Superior temporal gyrus (tissue), 1 donor: Measurements from ENCODE around the gene TTC33.
"Not testable (repeated sequence)": the region's sequence is repeated elsewhere in the genome, so short reads cannot be mapped to it uniquely, and the experiment has no call there.

Experiments used
- DNase-seq: peaks from one replicate; pipeline ENCODE4 v3.0.0-alpha.2; 2016; ENCODE audit errors: extremely low spot score

Gene TTC33

DNA sequence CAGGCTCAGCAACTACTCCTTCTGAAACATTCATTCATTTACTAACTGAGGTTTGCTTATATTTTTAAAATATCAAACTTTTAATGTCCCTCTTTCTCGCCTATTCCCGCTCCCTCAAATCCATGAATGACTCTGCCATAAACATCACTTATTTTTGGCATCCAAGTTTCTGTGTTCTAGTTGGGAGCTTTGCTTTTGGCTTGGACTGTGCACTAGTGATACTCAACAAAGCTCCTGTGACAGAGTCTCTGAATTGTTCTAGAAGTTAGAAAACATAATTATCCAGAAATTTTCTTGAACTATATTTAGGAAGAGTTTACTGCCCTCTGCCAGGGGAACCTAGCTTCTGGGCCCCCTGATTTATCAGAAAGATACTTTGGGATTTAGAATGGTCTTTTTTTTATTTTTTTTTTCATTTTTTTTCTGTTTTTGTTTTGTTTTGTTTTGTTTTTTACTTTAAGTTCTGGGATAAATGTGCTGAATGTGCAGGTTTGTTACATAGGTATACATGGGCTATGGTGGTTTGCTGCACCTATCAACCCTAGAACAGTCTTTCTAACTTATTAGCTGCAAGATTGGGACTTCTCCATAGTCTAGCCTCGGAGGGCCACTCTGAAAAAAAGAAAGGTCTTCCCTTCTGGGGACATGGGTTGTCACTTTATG is 140.7 kb downstream of the TTC33 start:
- DNase-seq = no peak

DNA sequence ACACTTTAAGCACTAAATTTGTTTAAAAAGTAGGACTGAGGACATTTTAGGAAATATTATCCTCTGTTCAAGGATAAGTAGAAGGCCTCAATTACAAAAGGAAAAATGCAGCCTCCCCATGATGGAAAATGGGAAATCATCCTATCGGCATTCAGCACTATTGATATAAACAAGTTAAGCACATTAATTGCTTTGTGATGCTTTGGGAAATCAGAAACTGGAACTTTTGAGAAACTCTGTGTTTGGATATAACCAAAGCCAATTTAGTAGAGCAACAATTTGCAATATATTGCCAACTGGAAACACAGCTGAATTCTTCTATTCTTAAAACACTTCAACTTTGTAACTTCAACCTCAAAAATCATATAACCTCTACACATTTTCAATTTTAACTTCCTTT is 141.3 kb downstream of the TTC33 start:
- DNase-seq = no peak

DNA sequence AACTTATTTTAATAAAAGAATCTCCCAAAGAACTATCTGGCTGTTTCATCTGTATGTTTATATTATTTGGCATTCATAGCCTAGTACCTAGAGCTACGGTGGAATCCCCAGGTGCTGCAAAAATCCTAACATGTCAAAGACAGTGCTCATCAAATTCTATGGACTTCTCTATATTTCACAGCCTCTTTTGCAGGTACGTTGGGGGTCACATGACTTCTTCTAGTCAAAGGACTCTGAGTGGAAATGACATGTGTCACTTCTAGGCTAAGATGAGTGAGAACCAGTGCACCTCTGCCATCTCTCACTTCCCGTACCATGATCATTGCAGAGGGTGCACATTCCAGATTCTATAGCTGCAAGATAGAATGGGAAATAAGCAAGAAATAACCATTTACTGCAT is 148.6 kb downstream of the TTC33 start:
- no peak for DNase-seq

DNA sequence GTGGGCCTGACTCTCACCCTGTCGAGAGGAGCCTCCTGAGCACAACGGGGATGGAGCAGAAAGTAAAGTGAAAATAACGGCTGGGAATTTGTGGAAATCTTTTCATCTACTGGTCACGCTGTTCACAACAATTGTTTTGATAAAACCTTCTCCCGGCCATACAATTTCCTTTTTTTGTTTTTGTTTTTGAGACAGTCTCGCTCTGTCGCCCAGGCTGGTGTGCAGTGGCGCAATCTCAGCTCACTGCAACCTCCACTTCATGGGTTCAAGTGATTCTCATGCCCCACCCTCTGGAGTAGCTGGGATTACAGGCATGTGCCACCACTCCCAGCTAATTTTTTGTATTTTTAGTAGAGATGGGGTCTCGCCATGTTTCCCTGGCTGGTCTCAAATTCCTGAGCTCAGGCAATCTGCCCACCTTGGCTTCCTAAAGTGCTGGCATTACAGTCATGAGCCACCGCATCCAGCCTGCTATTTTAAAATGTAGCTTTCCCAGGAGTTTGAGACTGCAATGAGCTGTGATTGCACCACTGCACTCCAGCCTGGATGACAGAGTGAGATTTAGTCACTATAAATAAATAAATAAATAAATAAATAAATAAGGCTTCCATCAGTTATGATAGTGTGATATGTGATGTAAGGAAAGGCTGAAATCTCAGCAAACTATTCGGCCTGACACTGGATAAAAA is 149.5 kb downstream of the TTC33 start:
- no peak for DNase-seq

DNA sequence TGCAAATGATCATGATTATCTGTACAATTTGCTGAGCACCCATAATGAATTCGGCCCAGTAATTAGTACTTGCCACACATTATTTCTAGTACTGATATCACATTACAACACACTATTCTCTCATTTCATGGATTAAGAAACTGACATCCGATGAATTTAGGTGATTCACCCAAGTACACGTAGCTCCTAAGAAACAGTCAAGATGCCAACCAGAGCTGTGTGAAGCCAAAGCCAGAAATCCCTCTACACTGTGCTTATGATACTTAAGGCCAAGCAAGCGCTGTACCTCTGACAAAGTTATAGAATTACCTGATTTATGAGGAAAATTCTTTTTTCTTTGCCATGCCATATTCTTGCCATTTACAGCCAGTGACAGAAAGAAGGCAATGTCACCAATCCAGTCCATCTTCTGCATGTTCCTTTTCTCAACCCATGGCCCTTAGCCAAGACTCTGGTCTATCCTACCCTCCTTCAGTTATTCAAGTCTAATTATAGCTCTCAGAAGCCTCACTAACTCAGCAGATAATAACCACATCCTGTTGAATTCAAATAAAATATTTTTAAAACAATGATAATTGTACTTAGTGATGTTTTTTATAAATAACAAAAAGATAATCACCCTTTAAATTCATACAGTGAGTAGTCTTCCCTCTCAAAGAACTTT is 150.3 kb downstream of the TTC33 start:
- DNase-seq = no peak

DNA sequence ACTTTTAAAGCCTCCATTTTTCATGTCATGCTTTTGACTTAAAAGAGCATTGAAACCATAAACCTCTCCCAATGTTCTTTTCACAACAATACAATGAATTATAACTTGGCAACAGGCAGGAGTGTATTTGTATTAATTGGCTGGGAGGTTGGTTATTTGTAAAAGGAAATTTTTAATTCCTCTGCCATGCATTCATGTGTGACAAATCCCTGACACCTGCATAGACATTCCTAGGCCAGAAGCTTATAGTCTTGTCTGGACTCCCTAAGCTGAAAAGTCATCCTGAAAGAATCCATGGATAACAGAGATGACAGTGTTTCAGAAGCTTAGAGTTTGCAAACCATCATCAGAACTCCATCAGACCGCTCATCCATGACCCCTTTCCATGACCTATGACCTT is 152.4 kb downstream of the TTC33 start:
- no peak for DNase-seq

DNA sequence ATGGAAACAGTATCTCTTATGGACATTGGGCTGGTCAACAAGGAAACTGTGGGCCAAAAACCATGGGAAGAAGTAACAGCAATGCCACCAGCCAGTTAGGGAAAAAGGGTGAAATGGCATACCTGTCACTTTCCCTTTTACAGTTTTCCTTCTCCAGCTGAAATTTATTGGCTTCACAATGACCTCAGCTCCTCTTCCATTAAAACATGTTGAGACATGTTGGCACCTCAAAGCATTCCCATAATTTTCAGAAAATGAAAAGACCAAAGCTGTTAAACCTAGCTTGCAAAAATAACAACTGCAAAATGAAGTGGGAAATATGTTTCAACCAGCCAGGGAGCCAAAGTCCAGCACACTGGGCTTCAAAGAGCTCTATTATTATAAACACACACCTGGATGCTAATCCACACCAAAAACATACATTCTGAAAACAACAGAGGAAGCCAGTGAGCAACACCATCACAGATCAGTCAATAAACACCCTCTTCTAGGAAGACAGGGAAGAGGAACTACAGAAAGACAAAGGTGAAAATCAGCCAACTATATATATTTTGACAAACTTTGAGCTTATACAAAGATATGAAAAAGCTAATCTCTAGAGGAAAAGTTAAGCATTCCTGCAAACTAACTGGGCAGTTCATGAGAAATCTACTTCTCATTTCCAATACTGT is 154.4 kb downstream of the TTC33 start:
- DNase-seq = no peak

DNA sequence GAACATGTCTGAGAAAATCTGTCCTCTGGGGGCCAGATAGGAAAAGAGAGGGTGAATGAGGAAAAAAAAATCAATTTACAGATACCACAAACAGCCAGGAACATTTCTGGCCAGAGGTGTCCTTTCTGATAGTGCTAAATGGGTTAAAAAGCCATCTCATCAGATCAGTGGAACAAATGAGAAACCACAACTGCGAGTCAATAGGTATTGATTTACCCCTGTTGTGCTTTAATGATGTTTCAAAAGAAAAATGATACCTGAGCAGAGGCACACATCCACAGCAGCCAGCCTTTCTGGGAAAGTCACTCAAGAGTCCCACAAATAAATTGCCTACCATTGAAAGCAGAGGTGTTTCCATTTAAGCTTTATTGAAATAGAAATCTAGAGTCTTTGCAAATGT is 155.4 kb downstream of the TTC33 start:
- DNase-seq = no peak

DNA sequence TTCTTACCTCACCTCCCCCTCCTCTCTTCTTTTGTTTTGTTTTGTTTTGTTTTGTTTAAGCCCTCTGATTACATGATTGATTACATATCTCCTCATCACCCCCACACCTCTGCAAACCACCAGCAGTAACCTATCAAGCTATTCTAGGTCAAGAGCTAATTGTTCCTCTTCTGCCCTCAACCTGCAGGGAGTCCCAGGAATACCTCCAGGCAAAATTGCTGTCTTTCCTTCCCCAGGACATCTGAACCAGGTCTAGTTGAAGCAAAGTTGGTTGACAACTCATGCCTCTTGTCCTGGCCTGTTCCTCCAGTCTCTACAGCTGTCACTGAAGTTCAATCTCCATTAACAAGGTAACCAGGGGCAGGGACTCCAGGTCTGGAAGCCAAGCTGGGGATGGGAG is 156.1 kb downstream of the TTC33 start:
- no peak for DNase-seq

DNA sequence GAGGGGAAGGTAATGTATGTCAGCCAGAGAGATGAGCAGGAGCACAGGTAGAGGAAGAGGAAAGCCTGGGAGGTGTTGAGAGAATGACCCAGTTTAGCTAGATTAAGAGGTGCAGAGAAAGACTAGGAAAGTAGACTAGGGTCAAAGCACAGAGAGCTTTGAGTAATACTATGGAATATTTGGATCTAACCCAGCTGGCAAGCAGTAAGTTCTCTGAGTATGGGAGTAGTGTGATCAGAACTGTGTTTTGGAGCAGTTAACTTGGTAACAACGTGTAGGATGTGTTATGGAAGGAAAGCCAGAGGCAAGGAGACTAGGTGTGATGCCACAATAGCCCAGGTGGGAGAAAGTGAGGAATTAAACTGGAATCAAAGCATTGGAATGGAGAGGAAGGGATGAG is 160.9 kb downstream of the TTC33 start:
- DNase-seq = no peak

DNA sequence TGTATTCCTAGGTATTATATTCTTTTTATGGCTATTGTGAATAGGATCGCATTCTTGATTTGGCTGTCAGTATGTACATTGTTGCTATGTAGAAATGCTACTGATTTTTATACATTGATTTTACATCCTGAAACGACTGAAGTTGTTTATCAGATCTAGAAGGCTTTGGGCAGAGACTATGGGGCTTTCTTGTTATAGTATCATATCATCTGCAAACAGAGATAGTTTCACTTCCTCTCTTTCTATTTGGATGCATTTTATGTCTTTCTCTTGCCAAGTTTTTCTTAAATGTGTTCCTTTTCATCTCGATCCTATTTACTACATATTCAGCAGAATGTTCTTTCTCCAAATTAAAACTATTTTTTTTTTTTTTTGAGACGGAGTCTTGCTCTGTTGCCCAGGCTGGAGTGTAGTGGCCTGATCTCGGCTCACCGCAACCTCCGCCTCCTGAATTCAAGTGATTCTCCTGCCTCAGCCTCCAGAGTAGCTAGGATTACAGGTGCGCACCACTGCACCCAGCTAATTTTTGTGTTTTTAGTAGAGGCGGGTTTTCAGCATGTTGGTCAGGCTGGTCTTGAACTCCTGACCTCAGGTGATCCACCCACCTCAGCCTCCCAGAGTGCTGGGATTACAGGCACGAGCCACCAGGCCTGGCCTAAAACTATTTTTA is 163.9 kb downstream of the TTC33 start:
- not testable (repeated sequence) for DNase-seq

DNA sequence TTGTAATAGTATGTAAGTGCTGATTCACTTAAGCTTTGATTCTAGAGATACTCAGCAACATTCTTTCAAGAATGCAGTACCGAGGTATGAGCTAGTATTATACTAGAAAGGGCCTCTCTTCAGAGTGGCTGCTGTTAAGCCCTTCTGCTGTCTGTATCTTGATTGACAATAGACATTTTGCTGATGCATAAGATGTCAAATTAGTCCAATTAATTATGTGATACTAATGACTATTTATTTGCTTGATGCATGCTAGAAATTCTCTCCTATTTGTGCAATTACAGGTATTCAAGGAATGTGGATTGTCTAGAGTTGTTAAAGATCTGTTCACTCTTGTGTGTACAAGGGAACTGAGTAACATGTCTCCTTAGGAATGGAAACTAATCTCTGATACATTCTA is 168.4 kb downstream of the TTC33 start:
- DNase-seq = no peak

DNA sequence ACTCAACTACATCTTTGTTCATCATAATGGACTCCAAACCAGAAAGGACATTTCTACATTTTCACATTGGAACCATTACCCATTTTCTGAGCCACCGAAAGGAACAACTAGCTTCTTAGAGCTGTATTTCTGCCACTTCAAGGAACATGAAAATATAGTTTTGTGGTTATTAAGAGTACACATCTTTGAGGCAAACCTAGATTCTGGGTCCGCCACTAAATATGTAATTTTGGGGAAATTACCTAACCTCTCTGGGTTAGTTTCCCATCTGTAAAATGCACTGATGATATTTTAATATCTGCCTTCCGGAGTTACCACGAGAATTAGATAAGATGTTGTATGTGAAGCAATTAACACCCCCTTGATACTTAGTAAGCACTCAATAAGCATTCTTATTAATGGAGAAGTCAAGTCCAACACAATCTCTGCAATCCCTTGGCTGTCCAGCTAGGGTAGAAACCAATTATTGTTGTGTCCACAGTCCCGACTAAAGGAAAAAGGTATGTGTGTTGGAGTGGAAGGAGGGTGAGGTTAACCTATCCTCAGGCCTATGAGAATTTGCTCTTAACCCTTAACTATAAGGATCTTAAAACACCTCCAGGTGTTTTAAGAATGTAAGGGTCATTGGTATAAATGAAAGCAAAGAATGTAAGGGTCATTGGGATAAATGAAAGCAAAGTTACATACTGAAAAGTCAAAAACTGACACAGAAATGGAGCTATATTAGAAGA is 170.1 kb downstream of the TTC33 start:
- no peak for DNase-seq

DNA sequence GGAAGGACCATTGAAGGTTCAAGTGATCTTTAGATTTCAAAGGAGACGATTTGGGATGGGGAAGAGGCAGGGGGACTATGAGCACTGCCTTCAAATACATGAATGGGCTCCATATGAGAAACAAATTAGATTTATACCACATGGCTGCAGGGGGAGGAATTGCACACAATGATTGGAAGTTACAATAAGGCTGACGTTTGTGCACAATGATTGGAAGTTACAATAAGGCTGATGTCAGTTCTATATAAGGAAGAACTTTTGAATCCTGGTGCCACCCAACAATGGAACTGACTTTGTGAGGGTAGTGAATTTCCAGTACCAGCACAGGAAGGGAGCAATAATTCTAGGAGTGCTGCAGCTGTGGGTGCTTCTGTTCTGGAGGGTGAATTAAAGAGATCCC is 171.7 kb downstream of the TTC33 start:
- no peak for DNase-seq

DNA sequence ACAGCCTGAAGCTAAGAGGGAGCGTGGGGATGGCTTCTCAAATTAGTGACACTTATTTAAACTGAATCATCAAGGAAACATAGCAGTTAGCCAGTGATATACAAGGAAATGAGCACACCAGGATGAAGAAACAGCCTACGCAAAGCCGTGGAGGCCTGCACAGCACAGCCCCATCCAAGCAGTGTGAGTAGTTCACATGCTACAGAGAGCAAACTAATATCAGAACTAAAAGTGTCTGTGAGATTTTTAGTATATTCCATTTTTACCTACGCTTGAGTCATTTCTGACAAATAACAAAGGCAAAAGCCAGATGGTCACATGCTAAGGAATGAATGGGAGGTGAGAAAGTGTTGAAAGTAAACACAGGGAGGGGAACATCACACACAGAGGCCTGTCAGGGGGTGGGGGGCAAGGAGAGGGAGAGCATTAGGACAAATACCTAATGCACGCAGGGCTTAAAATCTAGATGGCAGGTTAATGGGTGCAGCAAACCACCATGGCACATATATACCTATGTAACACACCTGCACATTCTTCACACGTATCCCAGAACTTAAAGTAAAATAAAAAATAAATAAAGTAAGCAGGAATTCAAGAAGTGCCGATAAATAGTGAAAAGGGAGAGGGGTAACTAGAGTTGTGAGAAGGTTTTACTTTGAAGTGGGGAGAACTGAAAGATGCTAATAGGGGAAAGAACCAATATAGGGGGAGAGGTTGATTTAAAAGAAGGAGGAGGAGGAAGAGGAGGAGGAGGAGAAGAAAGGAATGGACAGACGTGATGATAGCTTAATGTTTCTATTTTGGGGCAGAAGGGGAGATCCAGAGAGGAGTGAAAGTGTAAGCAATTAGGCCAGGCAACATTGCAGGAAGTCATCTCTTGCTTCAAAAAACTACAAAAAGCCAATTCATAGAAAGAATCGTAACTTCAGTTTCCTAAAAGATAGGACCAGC is 177.0 kb downstream of the TTC33 start:
- no peak for DNase-seq

DNA sequence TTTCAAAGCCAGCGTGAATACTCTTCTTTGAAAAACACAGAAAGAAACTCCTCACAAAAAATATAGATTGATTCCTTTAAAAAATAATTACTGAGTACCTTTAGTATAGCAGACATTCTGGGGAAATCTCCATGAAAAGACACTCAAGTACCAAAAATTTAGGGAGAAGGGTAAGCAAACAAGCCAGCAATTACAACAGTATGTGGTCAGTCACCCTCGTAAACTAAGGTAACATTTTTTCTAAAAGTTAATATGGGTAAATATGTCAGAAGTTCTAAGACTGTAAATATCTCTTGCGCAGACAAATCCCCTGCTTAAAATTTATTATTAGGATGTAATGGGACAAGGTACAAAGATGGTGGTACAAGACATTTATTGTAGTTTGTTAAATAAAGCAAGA is 178.0 kb downstream of the TTC33 start:
- no peak for DNase-seq

DNA sequence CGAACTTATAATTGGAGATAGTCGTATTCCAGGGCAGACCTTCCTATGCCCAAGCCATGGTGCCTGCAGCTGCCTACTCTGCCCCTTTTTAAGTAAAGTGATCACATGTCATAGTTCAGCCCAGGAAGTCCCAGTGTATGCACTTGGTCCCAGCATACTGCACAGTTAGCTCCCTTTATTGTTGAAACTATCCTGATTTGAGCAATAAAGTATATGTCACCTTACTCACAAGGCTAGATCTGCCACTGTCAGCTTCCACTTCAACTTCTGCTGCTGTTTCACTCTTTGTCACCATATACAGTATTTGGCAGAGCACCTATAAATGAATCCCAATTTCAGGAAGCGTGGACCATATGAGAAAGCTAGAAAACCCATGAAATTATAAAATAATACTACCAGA is 179.8 kb downstream of the TTC33 start:
- no peak for DNase-seq

DNA sequence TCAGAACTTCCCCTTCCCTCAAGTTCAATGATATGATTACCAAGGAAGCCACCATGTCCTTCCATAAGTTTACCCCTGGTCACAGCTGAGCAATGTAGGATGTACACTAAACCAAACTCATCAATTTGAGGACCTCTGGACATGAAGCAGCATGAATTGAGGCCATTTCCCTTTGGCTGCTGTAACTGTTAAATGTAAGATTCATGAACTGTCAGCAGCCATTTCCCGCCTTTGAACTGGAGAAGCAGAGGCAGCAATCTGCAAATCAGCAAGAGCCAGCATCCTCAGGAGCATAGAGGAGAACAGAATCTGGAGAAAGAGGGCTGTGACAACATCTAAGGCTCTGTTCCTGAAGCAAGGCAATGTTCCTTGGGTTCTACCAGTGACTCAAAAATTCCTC is 180.3 kb downstream of the TTC33 start:
- DNase-seq = no peak

DNA sequence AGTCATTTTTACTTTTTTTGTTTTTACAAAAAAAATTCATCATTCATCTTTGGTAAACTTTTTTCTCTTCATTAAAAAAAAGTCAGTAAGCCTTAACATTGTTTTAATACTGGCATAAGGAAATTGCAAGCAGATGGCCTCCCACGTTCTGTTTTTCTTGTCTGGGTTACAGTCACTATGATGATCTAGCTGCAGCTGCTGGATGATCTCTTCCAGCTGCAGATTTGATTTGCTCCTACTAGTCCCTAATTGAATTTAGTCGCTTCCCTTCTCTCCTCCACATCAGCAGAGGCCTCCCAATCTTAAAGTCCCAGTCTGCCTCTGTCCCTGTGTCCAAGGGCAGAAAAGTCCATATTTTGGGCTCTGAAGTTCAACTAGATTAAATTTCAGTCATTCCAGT is 182.8 kb downstream of the TTC33 start:
- DNase-seq = no peak

DNA sequence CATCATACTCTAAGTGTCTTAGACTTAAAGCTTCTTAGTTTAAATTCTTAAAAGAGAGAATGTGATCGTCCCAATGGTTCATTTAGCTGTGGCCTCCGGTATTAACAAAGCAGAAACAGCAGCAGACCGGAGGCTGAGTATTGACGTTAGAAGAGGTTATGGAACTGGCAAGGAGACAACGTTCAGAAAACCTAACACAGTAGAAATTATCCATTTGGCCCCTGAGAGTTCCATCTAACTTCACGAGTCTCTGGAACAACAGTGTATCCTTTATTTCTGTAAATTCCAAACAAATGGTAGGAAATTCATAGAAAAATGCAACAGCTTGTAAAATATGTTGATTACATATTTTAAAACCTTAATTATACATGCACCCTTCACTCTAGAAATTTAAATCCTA is 183.4 kb downstream of the TTC33 start:
- DNase-seq = no peak
